HUES48 (cell line): ENCODE data around the gene STK25.
"Not testable (repeated sequence)": the region's sequence is repeated elsewhere in the genome, so short reads cannot be mapped to it uniquely, and the experiment has no call there.

Source experiments
- H3K27ac ChIP-seq: one replicate; pipeline ENCODE4 v1.7.0; 2013; ENCODE audit warnings: low read depth, low read length, inconsistent platforms
- H3K27me3 ChIP-seq: 2 replicates; pipeline ENCODE4 v1.6.1; 2013; ENCODE audit warnings: mild to moderate bottlenecking, low read length; ENCODE audit not compliant: control insufficient read depth, insufficient read depth
- H3K36me3 ChIP-seq: 2 replicates; pipeline ENCODE4 v1.6.1; 2013; ENCODE audit warnings: low read length; ENCODE audit not compliant: control insufficient read depth, insufficient read depth
- H3K4me1 ChIP-seq: 2 replicates; pipeline ENCODE4 v1.6.1; 2013; ENCODE audit warnings: mild to moderate bottlenecking, low read length; ENCODE audit not compliant: control insufficient read depth, insufficient read depth
- H3K4me3 ChIP-seq: 2 replicates; pipeline ENCODE4 v1.5.1; 2013; ENCODE audit warnings: mild to moderate bottlenecking, low read depth, low read length
- H3K9ac ChIP-seq: 2 replicates; pipeline ENCODE4 v1.6.1; 2013; ENCODE audit warnings: mild to moderate bottlenecking, low read depth, low read length, moderate library complexity
- H3K9me3 ChIP-seq: 2 replicates; pipeline ENCODE4 v1.6.1; 2013; ENCODE audit warnings: low read length; ENCODE audit not compliant: control insufficient read depth, insufficient read depth

The STK25 gene

GRCh38 chr2:241456546-241456945 is 51.8 kb downstream of the STK25 start:
- Histone ChIP-seq H3K27ac (no peak overlapping the region), H3K9ac (no peak overlapping the region), H3K4me3 (no peak overlapping the region), H3K27me3 (no peaks in the 10 kb centered on the region), H3K9me3 (no peaks in the 10 kb centered on the region), H3K36me3 (no peaks in the 10 kb centered on the region), H3K4me1 (no peaks in the 10 kb centered on the region)

- Histone ChIP-seq H3K4me3 (no peak overlapping the region), H3K4me1 (no peaks in the 10 kb centered on the region), H3K36me3 (no peaks in the 10 kb centered on the region), H3K27ac (no peak overlapping the region), H3K9ac (no peak overlapping the region), H3K9me3 (no peaks in the 10 kb centered on the region), H3K27me3 (no peaks in the 10 kb centered on the region)
Measured at GRCh38 chr2:241454837-241455485, 53.4 kb downstream of the STK25 start.

- H3K4me3 ChIP-seq, H3K27ac ChIP-seq, H3K4me1 ChIP-seq, H3K9ac ChIP-seq, H3K9me3 ChIP-seq, H3K36me3 ChIP-seq, H3K27me3 ChIP-seq: not testable (repeated sequence)
Measured at GRCh38 chr2:241453919-241454318, 54.5 kb downstream of the STK25 start.

GRCh38 chr2:241451840-241452506 is 56.4 kb downstream of the STK25 start:
- no peaks in the 10 kb centered on the region for H3K4me1 ChIP-seq
- H3K27me3 ChIP-seq, result no peaks in the 10 kb centered on the region
- H3K27ac ChIP-seq, result no peak overlapping the region
- H3K36me3 ChIP-seq, result no peaks in the 10 kb centered on the region
- H3K4me3 ChIP-seq, result no peak overlapping the region
- no peaks in the 10 kb centered on the region for H3K9me3 ChIP-seq
- no peak overlapping the region for H3K9ac ChIP-seq

- H3K27ac ChIP-seq, H3K9me3 ChIP-seq, H3K4me1 ChIP-seq, H3K27me3 ChIP-seq, H3K4me3 ChIP-seq, H3K9ac ChIP-seq, H3K36me3 ChIP-seq: not testable (repeated sequence)
Measured at GRCh38 chr2:241450092-241450491, 58.3 kb downstream of the STK25 start.

- no peak overlapping the region for H3K9ac ChIP-seq
- no peaks in the 10 kb centered on the region for H3K27me3 ChIP-seq
- H3K9me3 ChIP-seq, result no peaks in the 10 kb centered on the region
- no peaks in the 10 kb centered on the region for H3K4me1 ChIP-seq
- peaks cover 35% of the 10 kb centered on the region for H3K36me3 ChIP-seq
- H3K4me3 ChIP-seq, result no peak overlapping the region
- no peak overlapping the region for H3K27ac ChIP-seq
Measured at GRCh38 chr2:241445426-241445825, 63.0 kb downstream of the STK25 start.

- Histone ChIP-seq H3K9ac (no peak overlapping the region), H3K9me3 (no peaks in the 10 kb centered on the region), H3K36me3 (peaks cover 41% of the 10 kb centered on the region), H3K4me1 (no peaks in the 10 kb centered on the region), H3K4me3 (no peak overlapping the region), H3K27ac (no peak overlapping the region), H3K27me3 (no peaks in the 10 kb centered on the region)
Measured at GRCh38 chr2:241443486-241444223, 64.7 kb downstream of the STK25 start.
